GM12878 (cell line): ENCODE measurements around the gene GALNS. TPM values are rescaled to one million over a fixed set of nuclear protein-coding genes. Genes with fewer than 3 reads are reported as not detected.
A peak's percentile ranks its signal among the peaks of the same experiment; 100 is the strongest.

Experiments used
- CUX1 ChIP-seq: IDR thresholded peaks from 2 replicates; pipeline ENCODE4 v1.6.1; 2012; ENCODE audit warnings: improper control_type of control experiment, low read depth, low read length; ENCODE audit not compliant: insufficient replicate concordance
- EED ChIP-seq: sonication (generic); IDR thresholded peaks from 2 replicates; pipeline ENCODE4 v1.6.1; 2016; ENCODE audit warnings: antibody characterized with exemption, low read depth
- FOXK2 ChIP-seq: fragments of 450-650 bp; IDR thresholded peaks from 2 replicates; pipeline ENCODE4 v1.6.1; 2017; ENCODE audit warnings: mild to moderate bottlenecking, moderate library complexity
- KLF5 ChIP-seq: fragments of 450-650 bp; IDR thresholded peaks from 2 replicates; pipeline ENCODE4 v1.6.1; 2014; ENCODE audit warnings: mild to moderate bottlenecking; ENCODE audit not compliant: partially characterized antibody
- MEF2B ChIP-seq: fragments of 450-650 bp; IDR thresholded peaks from 2 replicates; pipeline ENCODE4 v1.6.1; 2018; ENCODE audit warnings: mild to moderate bottlenecking, moderate library complexity; ENCODE audit not compliant: partially characterized antibody, poor library complexity, severe bottlenecking
- NFYA ChIP-seq: IDR thresholded peaks from 2 replicates; pipeline ENCODE4 v1.6.1; 2011; ENCODE audit warnings: low read depth, mild to moderate bottlenecking, low read length, improper control_type of control experiment, borderline replicate concordance
- NKRF ChIP-seq: fragments of 450-650 bp; conservative IDR thresholded peaks from 2 replicates; pipeline ENCODE4 v1.6.1; 2017; ENCODE audit warnings: mild to moderate bottlenecking, moderate library complexity
- TBL1XR1 ChIP-seq: IDR thresholded peaks from 2 replicates; pipeline ENCODE4 v1.6.1; 2012; ENCODE audit warnings: low read depth, low read length, improper control_type of control experiment
- ZBTB40 ChIP-seq: fragments of 450-650 bp; IDR thresholded peaks from 2 replicates; pipeline ENCODE4 v1.6.1; 2016; ENCODE audit warnings: mild to moderate bottlenecking, moderate library complexity, borderline replicate concordance
- ZNF687 ChIP-seq: fragments of 450-650 bp; IDR thresholded peaks from 2 replicates; pipeline ENCODE4 v1.6.1; 2017; ENCODE audit warnings: mild to moderate bottlenecking, moderate library complexity
- polyA plus RNA-seq, 11 experiments: library from polyadenylated mRNA; depleted of rRNA in 4 of 11; unstranded in 6 of 11; stranded (reverse) in 5 of 11; fragments of >200 nt; fragmentation: Nextera tagmentation in 4 of 11; fragmentation: Illumina TruSeq in 1 of 11; extraction: Ambion mirVana in 4 of 11; extraction: Trizol in 1 of 11; gene quantifications; 1 replicate in 1 of 11; 2 replicates in 10 of 11; pipeline versions ENCODE4 v1.2.1 to v1.2.3, GENCODE V29; 2011 to 2016; ENCODE audit warnings: inconsistent platforms in 2 of 11, missing spikeins in 2 of 11, low read depth in 1 of 11
- total RNA-seq, 4 experiments: library from RNA; depleted of rRNA in 3 of 4; stranded (reverse); fragments of >200 nt in 3 of 4; fragmentation: Illumina TruSeq in 1 of 4; extraction: Trizol in 1 of 4; gene quantifications; 2 replicates each; pipeline versions ENCODE4 v1.2.1 to v1.2.3, GENCODE V29; 2013 to 2021

GALNS gene
- total and polyA plus RNA-seq, 10 of the 15 experiments (the other 5 are each of a cell fraction or from before 2014, with no cell fraction given) = 0.37 to 12.4 (median 5.3) TPM

- TF ChIP-seq ZBTB40 (no peak), EED (no peak), ZNF687 (peak; percentile 81), FOXK2 (peak; percentile 60), TBL1XR1 (no peak), MEF2B (no peak), NKRF (peak; percentile 97), NFYA (no peak), CUX1 (no peak), KLF5 (peak; percentile 97)
Observed at GRCh38 chr16:88803264-88803987, 53.3 kb downstream of the GALNS start, which contains the start of gene CDT1 (continued).
